ENCODE measurements around the gene SPPL2C. TPM values are rescaled to one million over a fixed set of nuclear protein-coding genes. Genes with fewer than 3 reads are reported as not detected.
A peak's percentile ranks its signal among the peaks of the same experiment; 100 is the strongest.

The SPPL2C gene, protein sequence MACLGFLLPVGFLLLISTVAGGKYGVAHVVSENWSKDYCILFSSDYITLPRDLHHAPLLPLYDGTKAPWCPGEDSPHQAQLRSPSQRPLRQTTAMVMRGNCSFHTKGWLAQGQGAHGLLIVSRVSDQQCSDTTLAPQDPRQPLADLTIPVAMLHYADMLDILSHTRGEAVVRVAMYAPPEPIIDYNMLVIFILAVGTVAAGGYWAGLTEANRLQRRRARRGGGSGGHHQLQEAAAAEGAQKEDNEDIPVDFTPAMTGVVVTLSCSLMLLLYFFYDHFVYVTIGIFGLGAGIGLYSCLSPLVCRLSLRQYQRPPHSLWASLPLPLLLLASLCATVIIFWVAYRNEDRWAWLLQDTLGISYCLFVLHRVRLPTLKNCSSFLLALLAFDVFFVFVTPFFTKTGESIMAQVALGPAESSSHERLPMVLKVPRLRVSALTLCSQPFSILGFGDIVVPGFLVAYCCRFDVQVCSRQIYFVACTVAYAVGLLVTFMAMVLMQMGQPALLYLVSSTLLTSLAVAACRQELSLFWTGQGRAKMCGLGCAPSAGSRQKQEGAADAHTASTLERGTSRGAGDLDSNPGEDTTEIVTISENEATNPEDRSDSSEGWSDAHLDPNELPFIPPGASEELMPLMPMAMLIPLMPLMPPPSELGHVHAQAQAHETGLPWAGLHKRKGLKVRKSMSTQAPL
- total RNA-seq (2014; rRNA removed; shearing (Covaris generic)): not detected in 2 replicates
- polyA plus RNA-seq (2015; cell fraction: cytosol; rRNA removed): not detected in 2 replicates
- not detected in 2 replicates for polyA plus RNA-seq (2015; cell fraction: nucleus; rRNA removed)

DNA sequence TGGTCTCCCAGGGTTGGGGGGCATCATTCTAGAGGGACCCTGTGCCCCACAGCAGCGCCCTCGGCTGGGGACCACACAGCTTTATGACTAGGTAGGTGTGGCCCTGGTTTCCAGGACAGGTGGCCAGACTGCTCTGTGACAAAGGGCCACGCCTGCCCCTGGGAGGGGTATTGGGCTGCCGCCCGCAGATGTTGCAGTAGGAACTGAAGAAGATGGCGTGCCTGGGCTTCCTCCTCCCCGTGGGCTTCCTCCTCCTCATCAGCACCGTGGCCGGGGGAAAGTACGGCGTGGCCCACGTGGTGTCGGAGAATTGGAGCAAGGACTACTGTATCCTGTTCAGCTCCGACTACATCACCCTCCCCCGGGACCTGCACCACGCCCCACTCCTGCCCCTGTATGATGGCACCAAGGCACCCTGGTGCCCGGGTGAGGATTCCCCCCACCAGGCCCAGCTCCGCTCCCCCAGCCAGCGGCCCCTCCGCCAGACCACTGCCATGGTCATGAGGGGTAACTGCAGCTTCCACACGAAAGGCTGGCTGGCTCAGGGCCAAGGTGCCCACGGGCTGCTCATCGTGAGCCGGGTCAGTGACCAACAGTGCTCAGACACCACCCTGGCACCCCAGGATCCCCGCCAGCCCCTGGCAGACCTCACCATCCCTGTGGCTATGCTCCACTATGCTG lies at the start of gene SPPL2C:
TSS of gene SPPL2C (plus strand) at position 187 of the 681 bp plus-strand sequence. CDS start at position 213, 26 bp downstream.
- no peak for DNase-seq (ENCODE audit: low read depth)

DNA sequence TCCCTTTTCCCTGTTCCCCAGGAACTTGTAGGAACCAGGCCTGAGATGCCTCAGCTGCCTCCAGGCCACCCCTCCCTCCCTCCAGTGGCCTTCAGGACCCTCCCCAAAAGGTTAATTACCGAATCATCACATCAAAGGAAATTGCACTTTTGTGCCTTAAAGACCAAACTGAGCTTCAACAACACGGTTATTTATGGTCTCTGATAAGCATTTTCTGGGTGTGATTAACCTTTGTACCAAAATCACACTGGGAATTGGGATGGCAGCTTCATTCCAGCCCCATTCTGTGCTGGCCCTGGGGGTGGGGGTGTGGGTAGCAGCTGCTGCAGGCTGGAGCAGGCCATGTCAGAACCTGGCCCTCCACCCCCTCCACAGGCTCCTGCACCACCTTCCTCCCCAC lies 43.9 kb upstream of the SPPL2C start:
- no peak for DNase-seq (ENCODE audit: low read depth)

DNA sequence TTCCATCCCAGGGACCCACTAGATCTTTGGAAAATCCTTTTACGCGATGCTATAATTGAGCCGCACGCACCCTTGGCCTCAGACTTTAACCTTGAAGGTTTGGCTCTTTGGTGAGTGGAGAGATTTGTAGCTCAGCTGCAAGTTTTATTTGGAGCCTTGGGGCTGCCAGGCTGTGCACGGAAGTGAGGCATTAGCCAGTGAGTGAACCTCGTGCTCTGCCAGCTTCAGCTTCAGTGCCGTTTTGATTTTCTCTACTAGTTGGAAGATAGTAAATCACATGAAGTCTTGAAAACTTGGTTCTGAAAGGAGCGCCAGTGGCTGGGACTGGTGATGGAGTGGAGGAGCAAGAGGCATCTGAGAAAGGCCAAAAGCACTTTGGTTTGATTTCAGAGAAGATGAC lies 43.3 kb upstream of the SPPL2C start:
- DNase-seq (ENCODE audit: low read depth): no peak

DNA sequence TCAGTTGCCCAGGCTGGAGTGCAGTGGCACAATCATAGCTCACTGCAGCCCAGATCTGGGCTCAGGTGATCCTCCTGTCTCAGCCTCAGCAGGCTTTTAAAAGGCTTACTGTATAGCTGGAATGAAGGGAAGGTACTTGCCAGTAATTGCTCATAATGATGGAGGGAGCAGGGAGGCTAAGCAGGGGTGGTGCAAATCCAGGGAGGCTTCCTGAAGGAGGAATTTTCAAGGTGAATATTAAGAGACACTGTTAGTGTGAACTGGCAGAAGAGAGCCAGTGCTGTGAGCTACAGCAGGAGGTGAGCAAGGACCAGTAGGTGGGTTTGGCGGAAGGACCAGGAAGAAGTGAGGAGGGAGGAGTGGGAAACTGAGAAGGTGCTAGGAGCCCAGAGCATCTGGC lies 35.8 kb upstream of the SPPL2C start:
- no peak for DNase-seq (ENCODE audit: low read depth)

DNA sequence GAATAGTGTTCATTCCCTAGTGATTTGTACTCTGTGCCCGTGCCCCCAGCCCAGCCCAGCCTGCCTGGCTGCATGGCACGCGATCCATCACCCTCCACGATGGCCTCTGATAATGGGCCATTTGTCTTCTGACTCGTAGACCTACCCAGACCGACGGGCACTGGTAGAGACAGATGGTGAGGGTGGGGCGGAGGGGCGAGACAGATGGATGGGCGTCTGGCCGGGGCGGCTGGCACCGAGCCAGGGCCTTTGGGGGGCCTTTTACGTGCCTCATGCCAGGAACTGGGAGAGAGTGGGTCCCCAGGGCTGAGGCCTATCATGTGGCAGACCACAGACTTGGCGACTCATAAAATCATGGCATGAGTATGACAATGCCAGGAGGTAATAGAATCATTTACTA lies 35.2 kb upstream of the SPPL2C start:
- no peak for DNase-seq (ENCODE audit: low read depth)

DNA sequence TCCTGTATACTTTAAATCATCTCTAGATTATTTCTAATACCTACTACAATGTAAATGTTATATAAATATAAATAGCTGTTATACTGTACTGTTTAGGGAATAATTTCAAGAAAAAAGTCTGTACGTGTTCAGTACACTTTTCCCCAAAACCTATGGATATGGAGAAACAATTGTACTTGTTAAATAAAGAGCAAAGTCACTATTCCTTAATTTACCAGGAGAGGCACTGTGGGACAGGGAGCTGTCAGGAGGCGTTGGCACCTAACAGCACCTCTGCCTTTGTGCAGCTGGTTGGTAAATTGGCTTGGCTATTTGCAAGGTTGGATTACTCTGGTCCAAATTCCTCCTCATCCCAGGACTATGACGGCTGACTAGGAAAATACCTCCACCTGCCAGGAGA lies 32.6 kb upstream of the SPPL2C start:
- peak; percentile 23 for DNase-seq (ENCODE audit: low read depth)

DNA sequence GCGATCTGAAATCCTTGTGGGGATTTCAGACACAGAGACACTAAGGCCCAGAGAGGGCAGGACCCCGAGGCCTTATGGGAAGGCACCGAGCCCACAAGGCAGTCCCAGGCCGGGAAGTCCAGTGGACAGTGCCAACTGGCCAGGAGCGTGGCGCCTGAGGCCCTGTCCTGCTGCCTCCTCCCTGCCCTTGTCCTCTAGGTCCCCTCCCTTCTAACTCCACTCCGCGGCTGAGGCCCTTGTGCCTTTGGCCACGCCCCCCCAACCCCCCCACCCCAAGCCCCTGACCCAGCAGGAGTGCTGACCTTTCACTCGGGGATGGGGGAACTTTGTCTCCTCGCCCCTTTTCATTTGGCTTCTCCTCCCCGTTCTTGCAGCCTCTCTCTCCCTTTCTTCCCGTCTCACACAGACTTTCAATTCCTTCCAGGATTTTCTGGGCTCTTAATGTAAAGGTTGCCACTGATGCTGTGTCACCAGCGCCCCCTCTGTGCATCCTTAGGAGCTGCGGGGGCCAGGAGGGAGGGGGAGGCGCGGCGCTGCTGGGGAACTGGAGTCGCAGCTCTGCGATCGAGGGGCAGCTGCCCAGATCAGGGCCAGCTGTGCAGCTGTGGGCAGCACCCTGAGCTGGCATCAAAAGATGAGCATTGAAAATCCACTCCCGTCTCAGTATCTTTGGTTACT lies 31.5 kb upstream of the SPPL2C start:
- DNase-seq (ENCODE audit: low read depth): no peak

DNA sequence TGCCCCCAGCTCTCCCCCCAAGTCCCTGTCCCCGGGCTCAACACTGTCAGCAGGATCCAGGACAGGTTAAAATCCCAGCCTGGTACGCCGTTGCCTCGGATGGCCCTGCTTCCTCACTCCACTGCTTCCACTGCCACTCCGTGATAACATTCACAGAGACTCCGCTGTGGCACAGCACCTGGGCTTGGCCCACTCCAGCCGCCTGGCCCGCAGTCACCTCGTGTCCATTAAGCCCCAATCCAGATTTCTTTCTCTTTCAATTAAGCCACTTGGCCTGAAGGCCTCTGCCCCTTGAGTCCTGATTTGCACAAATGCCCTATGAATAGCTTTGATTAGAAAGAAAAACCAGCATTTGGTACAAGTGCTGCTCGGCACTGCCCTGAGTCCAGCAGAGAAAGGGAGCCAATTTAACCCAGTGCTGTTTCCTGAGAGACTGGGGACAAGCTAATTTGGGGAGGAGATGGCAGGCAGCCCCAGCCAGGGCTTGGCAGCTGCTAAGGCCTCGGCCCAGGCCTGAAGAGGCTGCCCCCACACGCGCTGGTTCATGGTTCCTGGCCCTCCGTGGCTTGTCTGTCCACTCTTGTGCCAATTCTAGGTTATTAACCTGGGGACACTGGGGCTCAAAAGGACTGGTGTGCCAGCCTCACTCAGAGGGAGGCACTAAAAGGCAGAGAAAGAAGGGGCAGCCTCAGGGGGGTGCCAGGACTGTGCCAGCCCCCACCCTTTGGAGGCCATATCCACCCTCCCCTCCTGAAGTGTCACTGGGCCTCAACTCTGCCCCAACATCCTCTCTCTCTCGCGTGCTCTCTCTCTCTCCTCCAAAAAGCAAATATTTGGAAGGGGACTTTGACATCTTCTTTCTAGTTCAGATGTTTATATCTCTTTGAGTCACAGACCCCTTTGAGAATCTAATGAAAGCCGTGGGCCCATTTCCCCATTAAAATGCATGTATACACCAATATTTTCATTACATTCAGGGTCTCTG lies 29.8 kb upstream of the SPPL2C start:
- no peak for DNase-seq (ENCODE audit: low read depth)

DNA sequence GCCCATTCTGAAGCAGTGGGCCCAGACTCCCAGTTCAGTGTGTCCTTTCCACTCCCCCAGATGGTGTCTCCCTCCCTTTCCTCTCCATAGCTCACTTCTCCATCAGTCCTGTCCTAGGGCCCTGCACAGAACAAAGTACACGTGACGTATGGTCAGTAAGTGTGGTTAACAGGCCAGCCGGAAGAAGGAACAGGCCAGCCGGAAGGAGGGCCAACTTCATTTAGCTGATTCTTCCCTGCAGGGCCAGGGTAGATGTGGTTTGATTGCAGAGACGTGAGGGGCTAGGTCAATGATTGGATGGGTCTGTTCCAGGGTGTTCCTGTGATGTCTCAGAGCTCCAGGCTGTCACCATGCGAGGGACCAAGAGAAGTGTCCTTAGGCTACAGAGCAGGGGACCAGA lies 28.9 kb upstream of the SPPL2C start:
- DNase-seq (ENCODE audit: low read depth): no peak

DNA sequence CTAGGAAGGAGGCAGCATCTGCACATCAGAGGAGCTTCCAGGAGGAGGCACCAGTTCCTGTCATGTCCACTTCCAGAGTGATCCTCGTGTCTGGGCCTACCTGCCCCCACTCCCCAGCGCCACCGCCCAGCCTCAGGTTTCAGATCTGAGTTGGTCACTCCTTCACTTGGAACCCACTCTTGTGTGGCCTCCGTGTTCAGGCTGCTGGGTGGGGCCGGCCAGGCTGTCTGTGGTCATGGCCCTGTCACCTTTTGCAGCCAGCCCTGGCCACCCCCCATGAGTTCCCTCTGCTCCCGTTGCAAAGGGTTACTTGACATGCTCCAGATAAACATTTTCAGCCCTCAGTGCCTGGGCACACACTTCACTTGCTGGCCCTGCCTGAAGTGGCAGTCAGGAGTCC lies 26.6 kb upstream of the SPPL2C start:
- no peak for DNase-seq (ENCODE audit: low read depth)

DNA sequence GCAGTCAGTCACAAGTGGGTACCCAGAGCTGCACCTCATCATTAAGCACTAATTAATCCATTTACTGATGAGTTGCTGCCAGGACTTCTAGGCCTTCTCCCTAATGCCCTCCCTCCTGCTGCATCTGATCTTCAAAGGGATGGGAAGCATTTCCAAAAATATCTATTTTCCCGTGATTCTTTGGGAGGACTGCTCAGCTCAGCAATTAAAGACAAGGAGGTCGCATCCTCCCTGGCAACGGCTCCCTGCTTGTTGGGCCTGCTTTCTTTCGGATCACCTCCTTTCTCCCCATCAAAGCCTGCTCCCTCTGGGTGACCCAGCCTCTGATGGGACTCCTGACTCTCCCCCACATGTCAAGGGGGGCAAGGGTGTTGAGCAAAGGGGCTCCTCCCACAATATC lies 26.0 kb upstream of the SPPL2C start:
- DNase-seq (ENCODE audit: low read depth): no peak

DNA sequence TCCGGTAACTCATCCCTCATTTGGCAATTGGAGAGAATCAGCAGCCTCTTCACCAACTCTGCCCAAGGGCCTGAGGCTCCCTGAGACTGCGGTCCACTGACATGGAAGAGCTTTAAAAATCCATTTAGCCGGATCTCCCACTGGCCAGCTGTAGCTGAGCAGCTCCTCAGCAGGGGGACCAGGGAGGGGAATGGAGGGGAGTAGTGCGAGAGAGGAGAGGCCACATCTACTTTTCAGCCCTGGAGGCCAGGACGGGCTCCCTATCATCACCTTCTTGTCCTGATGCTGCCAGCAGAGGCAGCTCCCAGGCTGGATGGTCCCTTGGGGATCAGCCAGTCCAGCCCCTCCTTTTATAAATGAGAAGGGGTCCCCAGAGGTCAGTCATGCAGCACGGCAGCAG lies 25.0 kb upstream of the SPPL2C start:
- DNase-seq (ENCODE audit: low read depth): no peak

DNA sequence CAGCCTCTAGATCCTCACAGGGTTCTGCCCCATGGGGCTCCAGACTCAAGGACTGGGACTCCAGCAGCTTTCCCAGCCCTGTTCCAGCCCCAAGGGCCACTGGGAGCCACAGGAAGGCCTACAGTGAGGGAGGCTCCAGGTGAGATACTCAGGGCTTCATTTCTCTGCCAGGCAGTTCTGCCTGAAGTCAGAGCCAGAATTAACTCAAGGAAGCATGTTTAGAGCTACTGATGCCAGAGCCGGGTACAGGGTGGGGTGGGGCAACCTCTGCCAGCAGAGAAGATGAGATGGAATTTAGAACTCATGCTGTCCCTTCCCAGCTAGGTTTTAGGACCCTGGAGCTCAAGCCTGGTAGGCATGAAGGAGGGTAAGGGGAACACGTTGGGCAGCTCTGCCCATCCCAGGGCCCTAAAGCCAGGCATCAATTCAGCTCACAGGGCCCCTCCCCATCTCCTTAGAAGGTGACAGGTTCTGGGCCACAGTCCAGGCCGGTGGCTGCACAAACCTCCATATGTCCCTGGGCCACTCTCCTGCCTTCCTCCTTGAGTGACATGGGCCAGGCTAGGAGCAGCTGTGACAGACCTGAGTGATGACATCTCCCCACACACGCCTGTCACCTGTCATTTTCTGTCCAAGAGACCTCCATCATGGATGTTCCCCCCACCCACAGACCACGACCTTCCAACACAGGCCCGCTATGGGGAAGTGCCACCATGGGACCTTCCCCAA lies 24.5 kb upstream of the SPPL2C start:
- no peak for DNase-seq (ENCODE audit: low read depth)

DNA sequence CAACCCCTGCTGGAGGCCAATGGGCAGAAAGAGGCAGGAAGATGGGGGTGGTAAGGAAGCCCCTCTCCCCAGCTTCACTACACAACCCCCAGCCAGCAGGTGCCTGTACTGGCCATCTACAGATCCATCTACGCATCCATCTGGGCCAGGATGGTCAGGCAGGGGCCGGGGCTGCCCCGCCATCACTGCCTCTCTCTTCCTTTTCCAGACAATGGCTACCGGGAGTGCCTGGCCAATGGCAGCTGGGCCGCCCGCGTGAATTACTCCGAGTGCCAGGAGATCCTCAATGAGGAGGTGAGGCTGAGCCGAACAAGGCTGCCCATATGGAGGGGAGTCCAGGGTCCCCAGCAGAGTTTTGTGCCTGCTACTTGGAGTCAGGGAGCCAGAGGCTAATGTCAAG lies 23.5 kb upstream of the SPPL2C start:
- no peak for DNase-seq (ENCODE audit: low read depth)

DNA sequence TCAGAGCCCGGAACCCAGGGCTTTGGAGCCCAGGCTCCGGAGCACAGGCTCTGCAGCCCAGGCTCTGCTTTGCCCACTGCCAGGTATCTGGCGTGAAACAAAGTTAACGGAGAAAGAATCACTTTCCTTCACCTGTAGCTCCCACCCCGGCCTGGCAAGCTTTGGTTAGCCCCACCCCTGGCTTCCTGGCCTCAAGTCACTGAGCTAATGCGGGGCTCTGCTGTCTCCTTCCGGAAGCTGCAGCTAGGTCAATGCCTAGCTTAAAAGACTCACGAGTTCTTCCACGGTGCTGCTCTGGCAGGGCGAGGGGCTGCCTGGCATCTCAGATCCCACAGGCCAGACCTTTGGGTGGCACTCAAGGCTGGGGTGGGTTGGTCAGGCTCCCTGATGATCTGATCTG lies 21.1 kb upstream of the SPPL2C start:
- no peak for DNase-seq (ENCODE audit: low read depth)

DNA sequence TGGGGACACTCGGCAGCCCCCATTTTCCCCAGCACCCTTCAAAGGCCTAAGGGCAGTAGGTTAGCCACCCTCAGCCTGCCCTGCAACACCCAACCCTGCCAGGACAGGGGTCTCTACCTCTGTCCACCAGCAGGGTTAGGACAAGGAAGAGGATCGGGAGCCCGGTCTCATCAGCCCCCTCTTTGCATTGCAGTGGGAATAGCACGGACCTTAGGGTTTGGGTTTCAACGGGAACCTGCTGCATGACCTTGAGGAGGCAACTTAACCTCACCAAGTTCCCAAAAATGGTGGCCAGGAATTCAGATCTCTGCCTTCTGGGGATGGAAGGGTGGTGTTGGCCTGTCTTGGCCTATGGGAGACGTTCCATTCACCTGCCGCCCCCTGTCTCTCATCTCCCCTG lies 20.2 kb upstream of the SPPL2C start:
- no peak for DNase-seq (ENCODE audit: low read depth)

DNA sequence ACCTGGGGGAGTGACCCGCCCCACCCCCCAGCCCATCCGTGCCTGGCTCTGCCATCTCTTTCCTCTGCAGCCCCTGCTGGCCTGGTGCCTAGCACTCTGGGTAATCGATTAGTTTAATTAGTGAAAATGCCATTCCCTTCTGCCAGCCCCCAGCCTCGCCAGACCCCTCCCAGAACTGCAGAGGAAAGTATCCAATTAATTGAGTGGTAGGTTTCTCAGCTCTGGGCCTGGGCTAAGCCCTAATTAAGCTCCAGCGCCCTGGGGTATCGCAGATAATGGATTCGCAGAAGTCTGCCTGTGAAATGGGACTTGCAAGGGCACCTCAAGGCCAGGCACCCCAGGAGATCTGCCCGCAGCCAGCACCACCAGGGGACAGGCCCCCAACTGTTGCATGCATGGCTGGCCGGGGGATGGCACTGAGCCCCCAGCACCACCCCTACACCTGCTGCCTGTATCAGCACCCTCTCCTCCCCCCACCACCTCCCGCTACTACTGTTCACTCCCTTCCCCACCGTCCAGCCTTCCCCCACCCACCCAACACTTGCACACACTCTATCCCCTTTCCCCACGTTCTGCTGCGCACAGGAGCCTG lies 19.7 kb upstream of the SPPL2C start:
- DNase-seq (ENCODE audit: low read depth): no peak

DNA sequence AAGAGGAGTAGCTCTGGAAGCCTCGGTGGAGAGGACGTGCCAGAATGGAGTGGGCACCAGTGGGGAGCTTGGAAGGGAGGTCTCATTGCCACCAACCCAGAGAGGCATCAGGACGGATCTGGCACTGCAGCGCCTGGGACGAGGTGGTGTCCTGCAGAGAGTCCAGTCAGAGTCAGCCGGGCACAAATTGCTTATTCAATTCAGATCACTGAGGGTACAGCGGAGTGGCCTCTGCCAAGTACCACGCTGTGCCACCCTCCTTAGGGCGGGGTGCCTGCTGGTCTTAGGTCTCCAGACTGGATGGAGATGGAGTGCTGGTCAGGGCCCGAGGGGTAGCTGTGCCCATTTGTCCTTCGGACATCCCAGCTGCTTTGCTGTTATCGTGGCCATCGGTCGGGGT lies 18.9 kb upstream of the SPPL2C start:
- no peak for DNase-seq (ENCODE audit: low read depth)

DNA sequence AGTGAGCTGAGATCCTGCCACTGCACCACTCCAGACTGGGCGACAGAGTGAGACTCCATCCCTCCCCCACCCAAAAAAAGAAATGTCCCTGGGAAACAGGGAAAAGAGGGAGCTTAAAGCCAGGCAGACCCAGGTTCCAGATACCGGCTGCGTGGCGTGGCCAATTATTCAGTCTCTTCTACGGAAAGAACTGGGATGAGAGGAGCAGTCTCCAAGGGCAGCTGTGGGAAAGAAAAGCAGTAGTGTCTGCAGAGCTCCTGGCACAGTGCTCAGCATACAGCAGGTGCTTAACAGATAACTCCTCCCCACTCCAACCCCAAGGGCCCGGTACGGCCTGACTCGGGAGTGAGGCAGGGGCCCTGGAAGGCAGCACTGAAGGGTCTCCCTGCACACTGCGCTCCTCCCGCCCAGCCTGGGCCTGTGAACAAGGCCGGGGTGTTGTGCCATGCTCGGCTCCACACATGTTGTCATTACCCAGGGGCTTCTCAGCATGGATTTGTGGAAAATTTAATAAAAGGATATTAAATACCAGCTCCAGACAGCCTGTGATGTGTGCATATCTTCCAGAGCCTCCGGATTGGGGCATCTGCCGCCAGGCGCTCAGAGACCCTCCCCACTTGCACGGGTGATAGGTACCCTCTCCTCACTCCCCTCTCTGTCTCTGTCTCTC lies 17.6 kb upstream of the SPPL2C start:
- no peak for DNase-seq (ENCODE audit: low read depth)
